ENCODE results near the gene HPS4. TPM values are rescaled to one million over a fixed set of nuclear protein-coding genes. Genes with fewer than 3 reads are reported as not detected.

Gene HPS4
- total and polyA plus RNA-seq, 10 of the 15 experiments (the other 5 are each of a cell fraction or from before 2014, with no cell fraction given) = 11.7 to 36.7 (median 30.8) TPM

DNA sequence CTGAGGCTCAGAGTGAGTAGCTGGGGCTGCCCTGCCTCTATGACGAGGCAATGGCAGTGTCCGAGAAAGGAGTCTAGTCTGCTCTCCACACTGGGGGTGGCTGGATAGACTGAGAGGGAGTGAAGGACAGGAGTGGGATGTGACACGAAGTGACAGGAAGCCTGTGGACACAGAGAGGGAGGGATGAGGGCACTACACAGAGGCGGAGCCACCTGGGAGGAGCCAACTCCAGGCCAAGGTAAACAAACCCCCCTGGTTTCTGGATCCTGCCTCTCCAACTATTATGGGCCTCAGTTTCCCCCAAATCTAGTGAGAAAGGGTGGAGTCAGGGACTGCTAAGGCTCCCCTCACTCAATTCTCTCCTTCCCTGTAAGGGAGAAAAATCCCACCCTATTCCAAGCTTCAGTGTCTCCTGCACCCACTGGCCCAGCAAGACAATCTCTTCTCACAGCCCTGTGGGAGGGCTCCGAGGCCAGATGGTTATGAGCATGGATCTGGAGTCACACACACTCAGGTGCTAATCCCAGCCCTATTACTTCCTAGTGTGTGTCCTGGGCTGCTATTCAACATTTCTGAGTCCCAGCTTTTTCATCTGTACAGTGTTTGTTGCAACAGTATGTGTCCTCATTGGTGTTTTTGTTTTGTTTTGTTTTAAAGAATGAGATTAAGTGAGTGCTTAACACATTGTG, 29.6 kb downstream of the HPS4 start:
- H3K4me3 ChIP-seq = no peak overlapping the region
- H3K79me2 ChIP-seq (ENCODE audit: control insufficient read depth, insufficient read depth, low read length) = no peaks in the 10 kb centered on the region
- CTCF ChIA-PET = no interaction called here
- in situ Hi-C loops (cut with MboI) = no loop called here
- DNase-seq (ENCODE audit: low read depth, low spot score) = no peak
- H4K20me1 ChIP-seq (ENCODE audit: control insufficient read depth, insufficient read depth) = 0 out of 2 replicates have a peak, but pooled peaks cover 3% of the 10 kb centered on the region
- no peak overlapping the region for H3K9ac ChIP-seq (ENCODE audit: control insufficient read depth, insufficient read depth, low read length)
- RAD21 ChIA-PET (ENCODE audit: unreplicated experiment) = no interaction called here
- H3K9me3 ChIP-seq (replicated peaks; ENCODE audit: control insufficient read depth, insufficient read depth, low read length) = no peaks in the 10 kb centered on the region
- intact Hi-C loops (cut with micrococcal nuclease; ENCODE audit: unreplicated experiment) = no loop called here
- no peak for ATAC-seq
- BruUV-seq (replicated peaks) = no TSS peak
- POLR2A ChIA-PET = no interaction called here
- no peak overlapping the region for H2AFZ ChIP-seq (ENCODE audit: control insufficient read depth, low read depth, low read length)
- no peak for TF ChIP-seq SMAD5 (IDR thresholded peaks at IDR 0.05; ENCODE audit: low read depth)
- no peak for TF ChIP-seq MTA2 (IDR thresholded peaks at IDR 0.05; ENCODE audit: low read depth)
- TF ChIP-seq KLF5 (IDR thresholded peaks at IDR 0.05; ENCODE audit: partially characterized antibody) = no peak
- no peak for TF ChIP-seq POLR2A (IDR thresholded peaks at IDR 0.05; ENCODE audit: low read depth, low read length)
- TF ChIP-seq, protein P1, sequence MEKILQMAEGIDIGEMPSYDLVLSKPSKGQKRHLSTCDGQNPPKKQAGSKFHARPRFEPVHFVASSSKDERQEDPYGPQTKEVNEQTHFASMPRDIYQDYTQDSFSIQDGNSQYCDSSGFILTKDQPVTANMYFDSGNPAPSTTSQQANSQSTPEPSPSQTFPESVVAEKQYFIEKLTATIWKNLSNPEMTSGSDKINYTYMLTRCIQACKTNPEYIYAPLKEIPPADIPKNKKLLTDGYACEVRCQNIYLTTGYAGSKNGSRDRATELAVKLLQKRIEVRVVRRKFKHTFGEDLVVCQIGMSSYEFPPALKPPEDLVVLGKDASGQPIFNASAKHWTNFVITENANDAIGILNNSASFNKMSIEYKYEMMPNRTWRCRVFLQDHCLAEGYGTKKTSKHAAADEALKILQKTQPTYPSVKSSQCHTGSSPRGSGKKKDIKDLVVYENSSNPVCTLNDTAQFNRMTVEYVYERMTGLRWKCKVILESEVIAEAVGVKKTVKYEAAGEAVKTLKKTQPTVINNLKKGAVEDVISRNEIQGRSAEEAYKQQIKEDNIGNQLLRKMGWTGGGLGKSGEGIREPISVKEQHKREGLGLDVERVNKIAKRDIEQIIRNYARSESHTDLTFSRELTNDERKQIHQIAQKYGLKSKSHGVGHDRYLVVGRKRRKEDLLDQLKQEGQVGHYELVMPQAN (conservative IDR thresholded peaks at IDR 0.05) = no peak
- no peak for TF ChIP-seq RAD21 (IDR thresholded peaks at IDR 0.05; ENCODE audit: insufficient read depth, low read depth, low read length)
- TF ChIP-seq ASH2L (IDR thresholded peaks at IDR 0.05; ENCODE audit: borderline replicate concordance, low read depth) = no peak
- TF ChIP-seq EED (IDR thresholded peaks at IDR 0.05; ENCODE audit: low read depth) = no peak
- no peak for TF ChIP-seq PRDM15 (CRISPR knock-in tag; IDR thresholded peaks at IDR 0.05)
- TF ChIP-seq IRF5 (IDR thresholded peaks at IDR 0.05; ENCODE audit: borderline replicate concordance) = no peak
- no peak for TF ChIP-seq RBBP5 (conservative IDR thresholded peaks at IDR 0.05)
- no peak for TF ChIP-seq ZNF622 (IDR thresholded peaks at IDR 0.05)
- TF ChIP-seq STAT3 (IDR thresholded peaks at IDR 0.05; ENCODE audit: low read depth, low read length) = no peak
- TF ChIP-seq CREM (IDR thresholded peaks at IDR 0.05; ENCODE audit: low read depth) = no peak
- TF ChIP-seq NBN (IDR thresholded peaks at IDR 0.05) = no peak
- no peak for TF ChIP-seq RELA (IDR thresholded peaks at IDR 0.05; ENCODE audit: borderline replicate concordance, partially characterized antibody)
- no peak for TF ChIP-seq MEF2A (IDR thresholded peaks at IDR 0.05; ENCODE audit: insufficient read depth, low read depth, low read length)
- TF ChIP-seq SPI1 (IDR thresholded peaks at IDR 0.05; ENCODE audit: borderline replicate concordance, insufficient read depth, low read depth, low read length) = no peak
- no peak for TF ChIP-seq CEBPB (IDR thresholded peaks at IDR 0.05; ENCODE audit: borderline replicate concordance in 1 of 2, low read depth in 2 of 2, low read length in 2 of 2)
- H3K4me2 ChIP-seq (ENCODE audit: control insufficient read depth, insufficient read depth) = no peak overlapping the region
- WGBS (ENCODE audit: insufficient coverage, insufficient replicate concordance, low lambda C conversion rate, missing lambda C conversion rate) = 80% methylated on average over 5 of the region's 5 CpGs
- H3K27me3 ChIP-seq (replicated peaks in 1 of 2; ENCODE audit: control insufficient read depth in 2 of 2, insufficient read depth in 2 of 2, low read length in 1 of 2) = no peaks in the 10 kb centered on the region
- H3K36me3 ChIP-seq (ENCODE audit: control insufficient read depth in 2 of 2, insufficient read depth in 2 of 2, low read length in 1 of 2) = peaks cover 18 to 22% of the 10 kb centered on the region in 2 experiments
- no peak overlapping the region for H3K27ac ChIP-seq (ENCODE audit: control insufficient read depth, insufficient read depth)
- no peaks in the 10 kb centered on the region for H3K4me1 ChIP-seq (ENCODE audit: control insufficient read depth, insufficient read depth, low read length)
- SMC1A ChIA-PET (ENCODE audit: uncharacterized antibody, unreplicated experiment) = interaction anchor here (1.6 kb wide), 1 partner anchor 8 kb away, joined by 4 read pairs; no protein-coding TSS in a partner anchor
- no peak for FAIRE-seq

All from GM12878 (cell line).